GM12878 (cell line): ENCODE results near the gene KLHL3. TPM values are rescaled to one million over a fixed set of nuclear protein-coding genes. Genes with fewer than 3 reads are reported as not detected.

Experiments
- ASH2L ChIP-seq: fragments of 300-600, 200-600 bp; sonication (generic); IDR thresholded peaks from 2 replicates; pipeline ENCODE4 v1.6.1; 2017; ENCODE audit warnings: low read depth, mild to moderate bottlenecking, borderline replicate concordance
- BMI1 ChIP-seq: fragments of 450-650 bp; IDR thresholded peaks from 2 replicates; pipeline ENCODE4 v1.6.1; 2016; ENCODE audit warnings: mild to moderate bottlenecking, moderate library complexity, borderline replicate concordance
- GABPA ChIP-seq: IDR thresholded peaks from 2 replicates; pipeline ENCODE4 v1.6.1; 2014; ENCODE audit warnings: antibody characterized with exemption, low read depth, mild to moderate bottlenecking, inconsistent platforms
- HDAC6 ChIP-seq: fragments of 200-600 bp; sonication (generic); IDR thresholded peaks from one replicate; pipeline ENCODE4 v1.8.0; 2017; ENCODE audit warnings: antibody characterized with exemption; ENCODE audit not compliant: unreplicated experiment
- IKZF2 ChIP-seq, 2 experiments: fragments of 450-650 bp; IDR thresholded peaks; 2 replicates each; pipeline ENCODE4 v1.6.1; 2017; ENCODE audit warnings: mild to moderate bottlenecking in 2 of 2, moderate library complexity in 2 of 2
- KDM1A ChIP-seq: fragments of 200-600 bp; sonication (generic); IDR thresholded peaks from 2 replicates; pipeline ENCODE4 v1.6.1; 2016; ENCODE audit warnings: borderline replicate concordance
- MEF2B ChIP-seq: fragments of 450-650 bp; IDR thresholded peaks from 2 replicates; pipeline ENCODE4 v1.6.1; 2018; ENCODE audit warnings: mild to moderate bottlenecking, moderate library complexity; ENCODE audit not compliant: partially characterized antibody, poor library complexity, severe bottlenecking
- MTA3 ChIP-seq: IDR thresholded peaks from 2 replicates; pipeline ENCODE4 v1.6.1; 2012; ENCODE audit warnings: low read length, inconsistent platforms, borderline replicate concordance
- NFYA ChIP-seq: IDR thresholded peaks from 2 replicates; pipeline ENCODE4 v1.6.1; 2011; ENCODE audit warnings: low read depth, mild to moderate bottlenecking, low read length, improper control_type of control experiment, borderline replicate concordance
- PAX8 ChIP-seq: fragments of 450-650 bp; IDR thresholded peaks from 2 replicates; pipeline ENCODE4 v1.6.1; 2017; ENCODE audit warnings: mild to moderate bottlenecking, moderate library complexity
- PBX3 ChIP-seq: IDR thresholded peaks from 2 replicates; pipeline ENCODE4 v1.6.1; 2011; ENCODE audit warnings: mild to moderate bottlenecking, low read depth, low read length, moderate library complexity; ENCODE audit not compliant: insufficient replicate concordance
- RAD51 ChIP-seq: fragments of 450-650 bp; IDR thresholded peaks from 2 replicates; pipeline ENCODE4 v1.6.1; 2016; ENCODE audit warnings: moderate library complexity, mild to moderate bottlenecking, inconsistent platforms
- RCOR1 ChIP-seq: conservative IDR thresholded peaks from 2 replicates; pipeline ENCODE4 v1.6.1; 2012; ENCODE audit warnings: low read depth, low read length, improper control_type of control experiment
- SMARCA5 ChIP-seq: fragments of 450-650 bp; IDR thresholded peaks from 2 replicates; pipeline ENCODE4 v1.6.1; 2017; ENCODE audit warnings: mild to moderate bottlenecking
- STAT1 ChIP-seq: fragments of 450-650 bp; conservative IDR thresholded peaks from 2 replicates; pipeline ENCODE4 v1.6.1; 2014; ENCODE audit warnings: antibody characterized with exemption, mild to moderate bottlenecking
- USF1 ChIP-seq: IDR thresholded peaks from 2 replicates; pipeline ENCODE4 v1.6.1; 2011; ENCODE audit warnings: borderline replicate concordance, low read depth, mild to moderate bottlenecking, moderate library complexity, mixed read lengths, low read length; ENCODE audit not compliant: insufficient read depth; ENCODE audit errors: extremely low read length
- ZNF592 ChIP-seq: fragments of 450-650 bp; IDR thresholded peaks from 2 replicates; pipeline ENCODE4 v1.6.1; 2017; ENCODE audit warnings: mild to moderate bottlenecking, moderate library complexity
- polyA plus RNA-seq, 11 experiments: library from polyadenylated mRNA; depleted of rRNA in 4 of 11; unstranded in 6 of 11; stranded (reverse) in 5 of 11; fragments of >200 nt; fragmentation: Nextera tagmentation in 4 of 11; fragmentation: Illumina TruSeq in 1 of 11; extraction: Ambion mirVana in 4 of 11; extraction: Trizol in 1 of 11; gene quantifications; 1 replicate in 1 of 11; 2 replicates in 10 of 11; pipeline versions ENCODE4 v1.2.1 to v1.2.3, GENCODE V29; 2011 to 2016; ENCODE audit warnings: inconsistent platforms in 2 of 11, missing spikeins in 2 of 11, low read depth in 1 of 11
- total RNA-seq, 4 experiments: library from RNA; depleted of rRNA in 3 of 4; stranded (reverse); fragments of >200 nt in 3 of 4; fragmentation: Illumina TruSeq in 1 of 4; extraction: Trizol in 1 of 4; gene quantifications; 2 replicates each; pipeline versions ENCODE4 v1.2.1 to v1.2.3, GENCODE V29; 2013 to 2021

KLHL3 gene
- total and polyA plus RNA-seq, 10 of the 15 experiments (the other 5 are each of a cell fraction or from before 2014, with no cell fraction given) = 1.7 to 11.7 (median 5.6) TPM

GRCh38 chr5:137622850-137623249, 113.0 kb downstream of the KLHL3 start (continued):
- TF ChIP-seq USF1 (peak; percentile 43), MEF2B (no peak), STAT1 (no peak), NFYA (no peak), MTA3 (no peak), PAX8 (no peak), KDM1A (no peak), ASH2L (no peak), SMARCA5 (no peak), IKZF2 (IDR thresholded peaks at IDR 0.05) (no peak), RCOR1 (no peak), GABPA (no peak), HDAC6 (no peak), BMI1 (no peak), PBX3 (no peak), ZNF592 (no peak), RAD51 (peak; percentile 76; the same call in 1 of the 2 replicates)
